Endodermal cell (in vitro differentiated cells): ENCODE measurements around the gene LRCH4. TPM values are rescaled to one million over a fixed set of nuclear protein-coding genes. Genes with fewer than 3 reads are reported as not detected.
A peak's percentile ranks its signal among the peaks of the same experiment; 100 is the strongest.

Source experiments
- DNase-seq: peaks from one replicate; pipeline ENCODE4 v3.0.0-alpha.2; 2017
- H3K27ac ChIP-seq: 2 replicates; pipeline ENCODE4 v1.5.1; 2013; ENCODE audit warnings: mild to moderate bottlenecking, low read depth, low read length, moderate library complexity
- H3K27me3 ChIP-seq: 2 replicates; pipeline ENCODE4 v1.6.1; 2013; ENCODE audit warnings: mild to moderate bottlenecking, low read length, moderate library complexity; ENCODE audit not compliant: insufficient read depth, control insufficient read depth, poor library complexity, severe bottlenecking
- H3K36me3 ChIP-seq: 2 replicates; pipeline ENCODE4 v1.7.0; 2013; ENCODE audit warnings: mild to moderate bottlenecking, low read length, moderate library complexity; ENCODE audit not compliant: control insufficient read depth, insufficient read depth
- H3K4me1 ChIP-seq: one replicate; pipeline ENCODE4 v1.7.0; 2013; ENCODE audit warnings: low read length; ENCODE audit not compliant: control insufficient read depth, insufficient read depth
- H3K4me3 ChIP-seq: 2 replicates; pipeline ENCODE4 v1.5.1; 2013; ENCODE audit warnings: mild to moderate bottlenecking, low read length, moderate library complexity
- H3K9ac ChIP-seq: 2 replicates; pipeline ENCODE4 v1.6.1; 2013; ENCODE audit warnings: mild to moderate bottlenecking, low read length, moderate library complexity; ENCODE audit not compliant: poor library complexity, severe bottlenecking; ENCODE audit errors: extremely low read depth
- H3K9me3 ChIP-seq: 2 replicates; pipeline ENCODE4 v1.6.1; 2013; ENCODE audit warnings: mild to moderate bottlenecking, low read length, moderate library complexity; ENCODE audit not compliant: control insufficient read depth
- H3K27ac Mint-ChIP-seq: 2 replicates; pipeline ENCODE4 v1.8.0; 2020; ENCODE audit warnings: mixed read lengths
- H3K27me3 Mint-ChIP-seq: 2 replicates; pipeline ENCODE4 v1.8.0; 2021; ENCODE audit warnings: mild to moderate bottlenecking, mixed read lengths; ENCODE audit not compliant: insufficient read depth
- H3K36me3 Mint-ChIP-seq: 2 replicates; pipeline ENCODE4 v1.8.0; 2020; ENCODE audit warnings: low read depth, mixed read lengths
- H3K4me1 Mint-ChIP-seq: 2 replicates; pipeline ENCODE4 v1.8.0; 2020; ENCODE audit warnings: mixed read lengths
- H3K4me3 Mint-ChIP-seq: 2 replicates; pipeline ENCODE4 v1.8.0; 2020; ENCODE audit warnings: mild to moderate bottlenecking, moderate library complexity, mixed read lengths
- H3K9me3 Mint-ChIP-seq: 2 replicates; pipeline ENCODE4 v1.8.0; 2020; ENCODE audit warnings: mild to moderate bottlenecking, mixed read lengths
- WGBS, 2 experiments: methylation state at CpG; one replicate each; pipeline versions ENCODE4 v1.1.5 to v1.1.7; 2013; ENCODE audit warnings: missing lambda C conversion rate in 2 of 2, mixed read lengths in 1 of 2; ENCODE audit not compliant: insufficient coverage in 1 of 2, insufficient read length in 1 of 2; 5-methylcytosine and 5-hydroxymethylcytosine counted together
- total RNA-seq, 2 donors: library from RNA; stranded (reverse); fragmentation: NEBNext Ultra II Directional in 1 of 2; extraction: Animal tissue kit (Norgen Biotek cat#: 25700) in 1 of 2; gene quantifications; 2 replicates in 1 of 2; 3 replicates in 1 of 2; pipeline ENCODE4 v1.2.1, GENCODE V29; 2021
- TF ChIP-seq, protein P1 (sequence below): fragments of 200-600 bp; sonication (generic); conservative IDR thresholded peaks from 2 replicates; pipeline ENCODE4 v1.5.0; 2021; ENCODE audit warnings: antibody characterized with exemption, mild to moderate bottlenecking

LRCH4 gene
- total RNA-seq, 2 donors from 2014 or later = 49.4 to 56.0 TPM

DNA sequence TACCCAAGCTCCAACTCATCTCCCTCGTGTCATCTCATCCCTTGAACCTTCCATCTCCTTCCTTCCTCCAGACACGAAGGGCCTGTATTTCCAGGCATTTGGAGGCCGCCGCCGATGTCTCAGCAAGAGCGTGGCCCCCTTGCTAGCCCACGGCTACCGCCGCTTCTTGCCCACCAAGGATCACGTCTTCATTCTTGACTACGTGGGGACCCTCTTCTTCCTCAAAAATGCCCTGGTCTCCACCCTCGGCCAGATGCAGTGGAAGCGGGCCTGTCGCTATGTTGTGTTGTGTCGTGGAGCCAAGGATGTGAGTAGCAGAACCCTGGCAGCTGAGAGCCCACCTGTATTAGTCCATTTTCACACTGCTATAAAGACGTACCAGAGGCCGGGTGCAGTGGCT is 5.7 kb upstream of the LRCH4 start:
- H3K4me3 ChIP-seq = no peak overlapping the region
- H3K27me3 Mint-ChIP-seq = peaks cover 27% of the 10 kb centered on the region
- H3K27ac ChIP-seq = no peak overlapping the region
- 94% methylated on average over 14 to 17 of the region's 17 CpGs for WGBS, 2 experiments
- DNase-seq = no peak
- no peaks in the 10 kb centered on the region for H3K27me3 ChIP-seq
- no peaks in the 10 kb centered on the region for H3K36me3 Mint-ChIP-seq
- no peaks in the 10 kb centered on the region for H3K4me1 ChIP-seq
- H3K9me3 Mint-ChIP-seq = no peaks in the 10 kb centered on the region
- H3K9me3 ChIP-seq = no peaks in the 10 kb centered on the region
- H3K36me3 ChIP-seq = no peaks in the 10 kb centered on the region
- H3K4me1 Mint-ChIP-seq = peaks cover 20% of the 10 kb centered on the region
- H3K4me3 Mint-ChIP-seq = no peak overlapping the region
- H3K27ac Mint-ChIP-seq = no peak overlapping the region
- H3K9ac ChIP-seq = no peak overlapping the region
- TF ChIP-seq, protein P1, sequence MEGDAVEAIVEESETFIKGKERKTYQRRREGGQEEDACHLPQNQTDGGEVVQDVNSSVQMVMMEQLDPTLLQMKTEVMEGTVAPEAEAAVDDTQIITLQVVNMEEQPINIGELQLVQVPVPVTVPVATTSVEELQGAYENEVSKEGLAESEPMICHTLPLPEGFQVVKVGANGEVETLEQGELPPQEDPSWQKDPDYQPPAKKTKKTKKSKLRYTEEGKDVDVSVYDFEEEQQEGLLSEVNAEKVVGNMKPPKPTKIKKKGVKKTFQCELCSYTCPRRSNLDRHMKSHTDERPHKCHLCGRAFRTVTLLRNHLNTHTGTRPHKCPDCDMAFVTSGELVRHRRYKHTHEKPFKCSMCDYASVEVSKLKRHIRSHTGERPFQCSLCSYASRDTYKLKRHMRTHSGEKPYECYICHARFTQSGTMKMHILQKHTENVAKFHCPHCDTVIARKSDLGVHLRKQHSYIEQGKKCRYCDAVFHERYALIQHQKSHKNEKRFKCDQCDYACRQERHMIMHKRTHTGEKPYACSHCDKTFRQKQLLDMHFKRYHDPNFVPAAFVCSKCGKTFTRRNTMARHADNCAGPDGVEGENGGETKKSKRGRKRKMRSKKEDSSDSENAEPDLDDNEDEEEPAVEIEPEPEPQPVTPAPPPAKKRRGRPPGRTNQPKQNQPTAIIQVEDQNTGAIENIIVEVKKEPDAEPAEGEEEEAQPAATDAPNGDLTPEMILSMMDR = no peak

DNA sequence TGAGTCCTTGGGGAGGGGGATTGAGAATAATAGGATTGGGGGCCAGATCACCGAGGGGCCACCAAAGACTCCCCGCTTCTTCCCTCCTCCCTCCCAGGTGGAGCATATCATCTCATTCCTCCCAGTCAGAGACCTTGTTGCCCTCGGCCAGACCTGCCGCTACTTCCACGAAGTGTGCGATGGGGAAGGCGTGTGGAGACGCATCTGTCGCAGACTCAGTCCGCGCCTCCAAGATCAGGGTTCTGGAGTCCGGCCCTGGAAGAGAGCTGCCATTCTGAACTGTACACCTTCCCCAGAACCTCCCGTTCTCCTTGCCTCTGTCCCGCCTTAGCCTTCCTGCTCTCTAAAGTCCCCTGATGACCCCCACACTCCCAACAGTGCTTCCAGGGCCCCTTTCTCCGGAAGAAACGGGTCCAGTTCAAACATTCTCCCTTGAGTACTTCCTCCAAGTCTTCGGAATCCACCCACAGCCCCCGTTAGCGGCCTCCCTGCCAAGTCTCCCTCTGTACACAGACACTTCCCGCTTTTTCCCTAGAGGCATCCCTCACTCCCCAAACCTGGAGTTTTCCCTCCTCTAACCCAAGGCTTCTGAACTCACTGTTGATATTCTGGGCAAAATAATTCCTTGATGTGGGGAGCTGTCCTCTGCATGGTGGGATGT is 4.3 kb upstream of the LRCH4 start:
- Mint-ChIP-seq H3K27me3 (peaks cover 23% of the 10 kb centered on the region), H3K27ac (no peak overlapping the region), H3K9me3 (no peaks in the 10 kb centered on the region), H3K4me1 (peaks cover 20% of the 10 kb centered on the region), H3K36me3 (no peaks in the 10 kb centered on the region), H3K4me3 (peak overlapping the region; percentile 18)
- Histone ChIP-seq H3K4me3 (no peak overlapping the region), H3K27me3 (no peaks in the 10 kb centered on the region), H3K36me3 (no peaks in the 10 kb centered on the region), H3K9me3 (no peaks in the 10 kb centered on the region), H3K27ac (no peak overlapping the region), H3K9ac (no peak overlapping the region), H3K4me1 (no peaks in the 10 kb centered on the region)
- DNase-seq = no peak
- WGBS, 2 experiments = 85 to 94% methylated on average over 14 to 20 of the region's 20 CpGs
- TF ChIP-seq, protein P1 = no peak

DNA sequence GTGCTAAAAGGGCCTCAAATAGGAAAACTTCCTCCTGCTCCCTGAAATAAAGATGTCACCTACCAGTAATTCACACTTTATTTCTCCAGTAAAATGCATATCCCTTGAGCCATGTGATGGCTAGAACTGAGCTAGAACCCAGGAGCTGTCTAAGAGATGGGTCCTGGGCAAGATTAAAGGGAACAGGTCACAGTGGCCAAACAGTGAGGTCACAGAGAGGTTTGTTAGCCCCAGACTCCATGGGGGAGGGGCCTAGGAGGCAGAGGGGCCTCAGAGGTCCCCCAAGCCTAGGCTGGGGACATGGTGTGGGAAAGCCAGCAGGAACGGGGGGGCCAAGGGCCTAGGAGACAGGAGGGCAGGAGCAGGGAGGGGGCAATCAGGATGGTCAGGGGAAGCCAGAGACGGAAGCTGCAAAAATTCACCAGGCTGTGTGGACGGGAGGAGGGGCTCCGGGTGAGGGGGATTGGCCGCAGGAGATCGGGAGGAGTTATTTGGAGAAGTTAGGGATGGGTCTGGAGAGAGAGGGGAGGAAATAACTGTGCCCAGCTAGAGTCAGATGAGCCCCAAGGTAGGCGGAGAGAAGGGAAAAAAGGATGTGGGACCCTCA is 3.5 kb upstream of the LRCH4 start:
- Histone ChIP-seq H3K9ac (no peak overlapping the region), H3K27ac (no peak overlapping the region), H3K4me1 (peaks cover 4% of the 10 kb centered on the region), H3K36me3 (no peaks in the 10 kb centered on the region), H3K9me3 (no peaks in the 10 kb centered on the region), H3K27me3 (no peaks in the 10 kb centered on the region), H3K4me3 (no peak overlapping the region)
- no peaks in the 10 kb centered on the region for H3K36me3 Mint-ChIP-seq
- peaks cover 26% of the 10 kb centered on the region for H3K4me1 Mint-ChIP-seq
- DNase-seq = peak; percentile 73
- H3K4me3 Mint-ChIP-seq = peak overlapping the region; percentile 18
- TF ChIP-seq, protein P1 = no peak
- peaks cover 20% of the 10 kb centered on the region for H3K27me3 Mint-ChIP-seq
- H3K9me3 Mint-ChIP-seq = no peaks in the 10 kb centered on the region
- WGBS, 2 experiments = 46 to 50% methylated on average over 7 of the region's 7 CpGs
- no peak overlapping the region for H3K27ac Mint-ChIP-seq
